HG03520 (cell line): ENCODE measurements around the gene ETV7.
"Not testable (repeated sequence)": the region's sequence is repeated elsewhere in the genome, so short reads cannot be mapped to it uniquely, and the experiment has no call there.

ENCODE experiments used
- ATAC-seq: cut with Tn5 transposase; IDR thresholded peaks from one replicate; pipeline ENCODE4 v1.9.1; 2021; ENCODE audit warnings: mild to moderate bottlenecking, moderate library complexity; ENCODE audit not compliant: unreplicated experiment

The ETV7 gene

DNA sequence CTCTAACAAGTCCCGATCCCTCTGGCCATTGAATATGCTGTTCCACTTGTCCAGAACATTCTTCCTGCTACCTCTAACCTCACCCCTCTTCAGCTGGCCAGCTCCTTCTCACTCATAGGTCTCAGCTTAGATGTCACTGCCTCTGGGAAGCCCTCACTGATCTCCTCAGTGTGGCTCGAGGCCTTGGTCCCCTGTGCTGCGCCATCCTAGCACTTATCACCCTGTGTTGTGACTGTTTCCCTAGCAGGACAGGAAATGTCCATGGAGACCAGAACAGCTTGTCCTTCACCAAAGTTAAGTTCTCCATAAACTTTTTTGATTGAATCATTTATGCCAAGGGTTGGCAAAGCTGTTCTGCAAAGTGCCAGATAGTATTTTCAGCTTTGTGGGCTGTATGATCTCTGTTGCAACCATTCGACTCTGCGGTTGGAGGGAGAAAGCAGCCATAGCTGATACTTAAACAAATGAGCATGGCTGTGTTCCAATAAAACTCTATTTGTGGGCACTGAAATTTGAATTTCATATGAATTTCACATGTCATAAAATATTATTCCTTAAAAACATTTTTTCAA lies 44.3 kb downstream of the ETV7 start:
- ATAC-seq: no peak

DNA sequence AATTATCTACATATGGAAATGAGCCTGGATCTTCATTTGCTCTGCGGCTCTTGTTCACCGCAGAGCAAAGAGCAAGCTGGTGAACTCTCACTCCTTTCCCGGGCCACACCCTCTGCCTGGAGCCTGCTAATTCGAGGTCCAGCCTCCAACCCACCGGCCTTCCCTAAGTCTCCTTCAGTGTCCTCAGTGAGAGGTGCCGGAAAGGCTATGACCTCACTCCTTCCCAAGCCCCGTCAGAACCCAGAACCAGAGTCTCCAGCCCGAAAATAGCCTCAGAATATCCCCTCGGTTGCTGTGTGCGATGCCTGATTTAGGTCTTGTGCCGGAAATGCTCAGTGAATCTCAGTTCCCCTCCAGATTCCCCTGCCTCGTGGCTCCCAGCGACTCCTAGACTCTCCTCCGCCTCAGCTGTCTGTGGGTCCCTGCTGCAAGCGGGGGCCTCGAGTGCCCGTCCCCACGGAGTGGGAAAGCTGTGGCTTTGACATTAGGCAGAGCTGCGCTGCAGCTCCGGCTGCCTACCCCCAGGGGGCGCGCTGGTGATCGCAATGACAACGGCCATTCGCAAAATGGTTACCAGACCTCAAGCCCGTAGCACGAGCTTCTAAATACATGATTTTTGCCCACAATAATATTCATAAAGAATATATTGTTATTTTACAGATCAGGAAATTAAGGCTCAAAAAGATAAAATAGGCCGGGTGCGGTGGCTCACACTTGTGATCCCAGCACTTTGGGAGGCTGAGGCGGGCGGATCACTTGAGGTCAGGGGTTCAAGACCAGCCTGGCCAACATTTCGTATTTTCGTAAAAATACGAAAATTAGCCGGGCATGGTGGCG lies 46.6 kb downstream of the ETV7 start:
- no peak for ATAC-seq

GRCh38 chr6:36340306-36340617 lies 47.2 kb downstream of the ETV7 start:
- no peak for ATAC-seq

DNA sequence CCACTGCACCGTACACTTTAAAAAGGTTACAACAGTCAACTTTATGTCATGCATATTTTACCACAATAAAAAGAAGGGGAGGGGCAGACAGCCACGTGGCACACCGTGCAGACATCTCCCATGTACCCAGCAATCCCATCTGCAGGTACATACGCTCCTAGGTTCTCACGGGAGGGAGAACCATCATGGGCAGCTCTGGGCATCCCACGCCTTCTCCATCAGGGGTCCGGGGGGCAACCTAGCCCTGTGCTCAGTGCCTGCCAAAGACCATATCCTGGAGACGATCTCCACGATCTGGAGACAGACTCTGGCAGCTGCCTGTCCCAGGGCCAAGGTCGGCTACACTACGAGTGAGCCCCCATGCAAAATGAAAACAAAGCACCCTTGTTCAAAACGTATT lies 48.3 kb downstream of the ETV7 start:
- ATAC-seq: no peak

DNA sequence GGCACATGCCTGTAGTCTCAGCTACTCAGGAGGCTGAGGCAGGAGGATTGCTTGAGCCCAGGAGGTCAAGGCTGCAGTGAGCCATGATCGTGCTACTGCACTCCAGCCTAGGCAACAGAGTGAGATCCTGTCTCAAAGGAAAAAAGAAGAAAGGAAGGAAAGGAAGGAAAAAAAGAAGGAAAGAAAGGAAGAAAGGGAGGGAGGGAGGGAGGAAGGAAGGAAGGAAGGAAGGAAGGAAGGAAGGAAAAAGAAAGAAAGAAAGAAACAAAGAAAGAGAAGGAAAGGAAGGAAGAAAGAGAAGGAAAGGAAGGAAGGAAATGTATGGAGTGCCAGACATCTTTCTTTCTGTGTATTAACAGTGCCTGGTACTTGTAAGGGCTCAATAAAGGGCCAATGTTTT lies 49.2 kb downstream of the ETV7 start:
- ATAC-seq: not testable (repeated sequence)

- no peak for ATAC-seq
Measured at GRCh38 chr6:36337814-36338213, 49.7 kb downstream of the ETV7 start.

DNA sequence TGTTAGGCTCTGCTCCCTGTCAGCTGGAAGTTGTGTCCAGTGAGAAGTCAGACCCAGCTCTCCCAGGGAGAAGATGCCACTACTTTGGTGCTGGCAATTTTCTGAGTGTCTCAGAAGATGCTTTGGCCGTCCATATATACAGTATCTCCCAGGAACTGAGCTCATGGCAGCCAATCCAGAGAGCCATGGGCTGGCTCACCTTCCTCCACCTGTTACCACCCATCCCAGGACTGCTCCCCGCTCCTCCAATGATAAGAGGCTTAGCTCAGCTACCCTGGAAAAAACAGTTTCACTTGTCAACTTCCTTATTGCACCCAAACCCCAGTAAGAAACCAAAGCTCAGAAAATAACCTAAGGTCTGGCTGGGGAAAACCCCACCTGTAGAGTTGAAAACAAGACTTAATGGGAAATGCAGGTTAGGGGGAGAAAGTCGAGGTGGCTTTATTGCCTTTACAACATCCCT lies 50.7 kb downstream of the ETV7 start, which contains the start of gene BNIP5:
BNIP5 (minus strand) TSS at position 110 of the 463 bp plus-strand sequence. CDS start 6,198 bp downstream, outside the sequence.
- ATAC-seq: no peak

GRCh38 chr6:36336208-36336710 lies 51.2 kb downstream of the ETV7 start:
- ATAC-seq: no peak

- no peak for ATAC-seq
Measured at GRCh38 chr6:36335465-36336207, 51.8 kb downstream of the ETV7 start.

- no peak for ATAC-seq
Measured at GRCh38 chr6:36334832-36335459, 52.5 kb downstream of the ETV7 start.

GRCh38 chr6:36333931-36334725 lies 53.3 kb downstream of the ETV7 start:
- ATAC-seq: no peak

DNA sequence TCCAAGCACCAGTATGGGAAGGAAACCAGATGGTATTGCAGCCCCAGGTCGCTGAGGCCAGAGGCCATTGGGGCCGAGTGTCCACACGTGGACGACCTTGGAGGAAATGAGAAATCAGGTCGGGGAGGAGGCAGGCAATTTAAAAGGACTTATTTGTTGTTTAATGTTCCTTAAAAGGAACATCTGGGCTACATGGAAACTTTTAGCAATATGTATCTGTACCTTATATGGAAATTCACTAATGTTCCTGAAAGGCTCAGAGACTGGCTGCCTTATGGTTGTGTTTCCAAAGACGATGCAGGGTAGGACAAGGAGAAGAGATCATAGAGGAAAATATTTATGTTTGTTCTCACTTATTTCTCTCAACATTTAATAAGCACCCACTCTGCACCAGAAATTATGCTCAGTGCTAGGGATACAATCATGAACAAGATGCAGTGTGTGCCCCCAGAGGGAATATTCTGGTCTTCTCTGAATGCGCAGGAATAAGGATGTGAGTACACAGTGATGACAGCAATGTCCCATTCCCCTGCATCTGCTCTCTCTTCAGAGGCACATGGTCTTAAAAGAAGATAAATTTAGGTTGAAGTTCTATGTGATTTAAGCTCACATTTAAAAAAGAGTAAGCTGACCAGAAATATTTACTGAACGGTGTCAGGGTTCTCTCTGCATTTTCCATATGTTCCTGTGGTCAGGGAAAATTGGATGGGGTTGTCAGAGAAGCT lies 54.1 kb downstream of the ETV7 start:
- no peak for ATAC-seq

DNA sequence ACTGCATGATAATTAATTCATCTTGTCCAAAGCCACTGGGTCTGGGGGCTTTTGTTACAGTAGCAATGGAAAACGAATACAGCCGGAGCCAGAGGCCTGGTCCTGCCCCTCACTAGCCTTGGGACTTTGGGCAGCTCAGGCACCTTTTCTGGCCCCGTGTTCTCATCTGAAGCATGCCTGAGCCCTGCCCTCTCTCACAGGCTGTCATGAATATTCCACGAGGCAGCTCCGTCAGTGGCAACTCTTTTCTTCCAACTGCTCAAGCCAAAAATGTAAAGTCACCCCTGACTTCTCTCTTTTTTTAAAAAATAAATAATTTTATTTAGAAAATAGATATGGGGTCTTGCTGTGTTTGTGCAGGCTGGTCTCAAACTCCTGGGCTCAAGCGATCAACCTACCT lies 56.1 kb downstream of the ETV7 start:
- no peak for ATAC-seq

DNA sequence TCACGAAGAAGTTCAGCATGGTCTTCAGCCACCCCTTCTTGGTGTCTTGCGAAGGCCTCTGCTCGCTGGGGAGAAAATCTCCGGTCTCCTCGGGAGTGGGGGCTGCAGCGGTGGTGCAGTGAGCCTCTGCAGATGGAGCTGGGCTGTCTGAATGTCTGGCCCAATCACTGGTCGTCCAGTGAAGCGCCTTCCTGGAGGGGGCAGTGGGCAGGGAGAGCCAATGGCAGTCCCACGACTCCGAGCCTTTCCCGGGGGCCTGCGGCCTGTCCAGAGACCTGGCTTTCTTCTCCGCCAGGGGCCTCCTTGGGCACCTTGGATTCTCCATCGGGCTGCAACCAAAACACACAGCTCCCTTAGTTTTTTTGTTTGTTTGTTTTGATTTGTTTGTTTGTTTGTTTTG lies 57.1 kb downstream of the ETV7 start:
- ATAC-seq: no peak

GRCh38 chr6:36329798-36330291 lies 57.6 kb downstream of the ETV7 start:
- no peak for ATAC-seq

DNA sequence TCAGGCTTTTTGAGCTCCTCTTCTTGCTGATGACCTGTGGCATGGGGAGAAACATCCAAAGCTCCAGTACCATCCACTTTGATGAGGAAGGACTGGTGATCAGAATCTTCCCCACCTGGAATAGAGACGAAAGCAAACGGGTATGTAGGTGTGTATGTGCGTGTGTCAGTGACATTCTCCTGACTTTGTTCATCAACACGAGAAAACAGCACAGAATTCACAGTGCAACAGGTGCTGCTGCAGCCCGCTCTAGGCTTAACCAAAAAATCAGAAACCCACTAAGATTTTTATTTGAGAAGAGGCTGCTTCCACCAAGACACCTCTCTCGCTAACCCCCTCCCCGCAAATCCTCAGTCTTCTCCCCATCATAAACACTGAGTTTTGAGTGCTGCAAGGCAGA lies 58.9 kb downstream of the ETV7 start:
- ATAC-seq: no peak

DNA sequence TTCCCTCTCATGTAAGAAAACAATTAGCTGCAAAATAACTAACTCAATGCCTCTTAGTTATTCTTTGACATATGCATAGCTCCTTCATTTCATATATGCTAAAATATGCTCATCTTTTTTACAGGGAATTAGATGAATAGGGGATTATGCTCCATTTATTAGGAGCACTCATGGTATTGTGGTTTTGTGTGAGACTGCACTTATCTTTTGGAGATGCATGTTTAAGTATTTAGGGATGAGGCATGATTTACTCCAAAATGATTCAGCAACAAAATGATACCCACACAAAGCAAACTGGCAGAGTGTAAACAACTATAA lies 59.6 kb downstream of the ETV7 start:
- no peak for ATAC-seq

GRCh38 chr6:36327226-36327918 lies 60.1 kb downstream of the ETV7 start:
- ATAC-seq: no peak

GRCh38 chr6:36326356-36326995 lies 61.0 kb downstream of the ETV7 start:
- no peak for ATAC-seq
